HuH-7.5 (cell line): Measurements from ENCODE around the gene KCNJ18.
"Not testable (repeated sequence)": the region's sequence is repeated elsewhere in the genome, so short reads cannot be mapped to it uniquely, and the experiment has no call there.

Experiments
- DNase-seq: peaks from one replicate; pipeline ENCODE4 v3.0.0; 2011; ENCODE audit warnings: low spot score

KCNJ18 gene

GRCh38 chr17:21685061-21685795 is 7.1 kb upstream of the KCNJ18 start:
- DNase-seq, result not testable (repeated sequence)

- DNase-seq, result no peak
Measured at GRCh38 chr17:21686165-21687015, 5.9 kb upstream of the KCNJ18 start.

GRCh38 chr17:21687136-21687953 is 5.0 kb upstream of the KCNJ18 start:
- DNase-seq, result no peak

GRCh38 chr17:21688293-21688949 is 3.9 kb upstream of the KCNJ18 start:
- DNase-seq, result no peak

- no peak for DNase-seq
Measured at GRCh38 chr17:21689604-21690003, 2.7 kb upstream of the KCNJ18 start.

DNA sequence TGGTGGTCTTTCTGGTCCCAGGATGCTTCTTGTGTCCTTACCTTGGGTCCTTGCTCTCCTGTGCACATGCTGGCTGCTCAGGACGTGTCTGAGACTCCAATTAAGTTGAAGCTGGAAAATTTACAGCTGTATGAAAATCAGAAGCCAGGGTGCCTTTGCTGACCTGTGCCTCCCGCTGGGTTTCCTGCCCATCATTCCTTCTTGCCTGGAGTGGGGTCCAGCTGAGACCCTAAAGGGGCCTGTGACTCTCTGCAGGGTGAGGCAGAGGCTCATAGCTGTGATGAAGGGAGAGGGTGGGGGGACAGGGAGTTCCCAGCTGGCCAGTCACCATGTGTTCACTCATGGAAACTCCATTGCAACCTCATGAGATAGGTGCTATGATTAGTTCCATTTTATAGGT is 1.5 kb upstream of the KCNJ18 start:
- DNase-seq, result not testable (repeated sequence)

GRCh38 chr17:21691481-21691880 is 842 bp upstream of the KCNJ18 start:
- not testable (repeated sequence) for DNase-seq

DNA sequence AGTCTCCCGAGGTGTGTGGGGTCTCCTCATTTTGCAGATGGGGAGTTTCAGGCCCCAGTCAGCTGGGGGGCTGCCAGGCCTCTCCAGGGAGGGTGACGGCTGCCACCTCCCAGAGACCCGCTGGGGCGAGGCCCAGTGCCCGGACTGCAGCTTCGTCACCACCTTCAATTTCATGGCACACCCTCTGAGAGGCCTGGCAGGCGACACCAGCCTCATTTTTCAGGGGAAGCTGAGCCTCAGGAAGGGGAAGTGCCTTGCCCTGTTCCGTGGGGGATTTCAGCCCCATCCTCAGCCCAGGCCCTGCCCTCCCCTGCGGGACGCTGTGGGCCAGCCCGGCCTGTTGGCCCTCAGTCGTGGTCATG is 362 bp downstream of the KCNJ18 start:
- DNase-seq, result not testable (repeated sequence)

DNA sequence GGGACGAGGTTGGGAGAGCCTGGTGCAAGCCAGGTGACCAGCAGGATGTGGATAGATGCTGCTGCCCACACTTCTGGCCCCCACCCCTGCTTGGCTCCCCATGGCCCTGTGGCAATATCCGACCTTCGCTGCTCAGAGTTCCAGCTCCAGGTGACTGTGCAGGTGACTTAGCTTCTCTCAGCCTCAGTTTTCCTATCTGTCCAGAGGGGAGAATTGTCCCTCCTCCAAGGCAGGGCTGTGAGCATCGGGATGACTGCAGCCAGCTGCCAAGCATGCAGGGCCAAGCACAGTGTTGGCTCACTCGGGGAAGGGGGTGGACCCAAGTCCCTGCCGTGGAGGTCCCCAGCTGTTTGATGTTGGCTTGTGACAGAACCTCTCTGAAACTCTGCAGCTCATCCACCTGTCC is 1.1 kb downstream of the KCNJ18 start:
- not testable (repeated sequence) for DNase-seq

DNA sequence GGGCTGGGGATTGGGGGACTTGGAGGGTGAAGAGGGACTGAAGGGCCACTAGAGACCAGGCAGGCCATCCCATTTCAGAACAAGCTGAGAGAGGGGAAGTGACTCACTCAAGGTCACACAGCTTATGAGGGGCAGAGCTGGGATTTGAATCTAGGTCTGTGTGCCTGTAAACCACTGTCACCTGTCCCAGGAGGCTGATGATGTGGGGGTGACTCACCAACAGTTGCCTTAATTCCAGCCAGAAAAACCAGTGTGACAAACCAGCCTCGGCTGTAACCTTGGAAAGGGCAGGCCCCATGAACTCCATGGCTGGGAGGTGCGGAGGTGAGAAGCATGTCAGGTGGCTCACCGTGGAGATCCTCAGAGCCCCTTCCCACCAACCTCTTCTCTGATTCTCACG is 1.6 kb downstream of the KCNJ18 start:
- DNase-seq, result not testable (repeated sequence)

DNA sequence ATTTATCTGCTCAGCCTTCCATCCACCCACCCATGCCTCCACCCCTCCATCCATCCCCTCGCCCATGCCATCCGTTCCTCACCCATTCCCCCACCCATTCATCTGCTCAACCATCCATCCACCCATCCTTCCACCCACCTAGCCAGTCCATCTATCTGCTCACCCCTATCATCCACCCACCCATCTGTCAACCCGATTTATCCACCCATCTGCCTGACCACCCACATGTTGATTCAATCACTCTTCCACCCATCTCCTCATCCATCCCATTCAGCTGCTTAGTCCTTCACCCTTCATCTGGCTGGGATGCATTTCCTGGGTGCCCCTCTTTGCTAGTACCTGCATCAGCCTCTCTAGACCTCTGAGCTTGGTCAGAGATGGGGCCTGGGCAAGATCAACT is 3.9 kb downstream of the KCNJ18 start:
- not testable (repeated sequence) for DNase-seq

DNA sequence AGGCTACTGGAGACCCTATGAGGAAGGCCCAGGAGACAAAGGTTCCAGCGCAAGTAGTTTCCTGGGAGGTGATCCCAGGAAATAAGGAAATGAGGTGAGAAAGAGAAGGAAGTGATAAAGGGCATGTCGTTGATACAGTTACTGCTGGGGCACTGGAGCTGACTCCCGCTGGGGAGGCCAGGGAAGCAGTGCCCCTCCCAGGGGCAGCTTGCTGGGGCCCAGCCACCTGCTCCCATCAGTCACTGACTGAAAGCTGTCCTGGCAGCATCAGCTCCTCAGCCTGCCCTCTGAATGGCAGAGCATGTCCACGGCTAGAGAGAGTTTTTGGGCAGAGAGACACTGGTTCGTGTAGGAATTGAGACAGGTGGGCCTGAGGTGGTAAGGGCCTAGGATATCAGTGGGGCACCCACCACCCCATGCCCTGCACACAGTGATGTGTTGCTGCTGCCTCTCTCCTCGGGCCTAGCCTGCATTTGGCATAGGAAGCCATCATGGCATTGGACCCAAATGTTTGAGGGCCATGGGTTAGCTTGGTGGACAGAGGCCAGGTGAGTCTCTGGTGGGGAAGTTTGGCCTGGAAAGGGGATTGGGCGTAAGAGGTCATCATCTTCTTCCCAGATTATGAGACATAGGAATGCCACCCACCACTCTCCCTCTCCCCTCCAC is 4.7 kb downstream of the KCNJ18 start:
- not testable (repeated sequence) for DNase-seq

DNA sequence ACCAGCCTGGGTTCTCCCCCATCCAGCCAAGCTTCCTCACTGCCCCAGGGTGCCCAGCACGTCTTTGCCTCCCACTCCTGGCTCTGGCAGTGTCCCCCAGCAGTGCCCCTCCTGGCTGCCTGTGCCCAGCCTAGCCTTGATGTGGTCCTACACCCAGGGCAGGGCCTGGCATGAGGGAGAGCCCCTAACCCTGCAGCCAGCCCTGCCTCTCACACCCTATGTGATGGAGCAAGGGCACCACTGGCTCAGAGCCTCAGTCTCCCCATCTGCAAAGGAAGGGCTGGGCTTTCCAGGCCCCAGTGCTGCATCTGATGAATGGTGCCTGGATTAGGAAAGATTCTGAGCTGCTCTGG is 5.2 kb downstream of the KCNJ18 start:
- DNase-seq, result not testable (repeated sequence)

DNA sequence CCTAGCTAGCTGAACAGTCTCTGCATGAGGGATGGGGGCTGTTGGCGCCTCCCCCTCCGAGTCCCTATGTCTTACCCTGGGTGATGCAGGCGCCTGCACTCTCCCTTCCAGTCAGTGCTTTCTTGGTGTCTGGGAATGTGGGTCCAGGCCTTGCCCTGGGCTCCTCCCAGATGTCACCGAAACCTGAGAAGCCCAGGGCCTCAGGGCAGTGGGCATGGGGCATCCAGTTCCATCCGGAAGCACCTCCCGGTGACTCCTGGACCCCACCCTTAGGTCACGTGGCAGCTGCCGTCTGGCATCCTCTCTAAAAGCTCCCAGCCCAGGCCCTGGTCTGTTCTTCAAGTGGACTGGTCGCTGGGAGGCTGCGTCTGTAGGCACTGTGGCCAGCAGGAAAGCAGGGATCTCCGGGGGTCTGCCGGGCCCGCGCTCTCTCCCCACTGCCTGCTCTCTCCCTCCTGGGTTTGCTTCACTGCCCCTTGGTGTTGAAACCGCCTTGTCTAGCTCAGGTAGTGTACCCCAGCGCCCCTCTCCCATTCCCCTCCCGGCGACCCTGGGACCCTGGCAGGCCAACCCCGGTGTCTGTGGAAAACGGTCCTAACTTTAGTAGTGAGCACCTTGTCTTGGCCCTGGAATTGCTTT is 6.2 kb downstream of the KCNJ18 start:
- DNase-seq, result not testable (repeated sequence)

DNA sequence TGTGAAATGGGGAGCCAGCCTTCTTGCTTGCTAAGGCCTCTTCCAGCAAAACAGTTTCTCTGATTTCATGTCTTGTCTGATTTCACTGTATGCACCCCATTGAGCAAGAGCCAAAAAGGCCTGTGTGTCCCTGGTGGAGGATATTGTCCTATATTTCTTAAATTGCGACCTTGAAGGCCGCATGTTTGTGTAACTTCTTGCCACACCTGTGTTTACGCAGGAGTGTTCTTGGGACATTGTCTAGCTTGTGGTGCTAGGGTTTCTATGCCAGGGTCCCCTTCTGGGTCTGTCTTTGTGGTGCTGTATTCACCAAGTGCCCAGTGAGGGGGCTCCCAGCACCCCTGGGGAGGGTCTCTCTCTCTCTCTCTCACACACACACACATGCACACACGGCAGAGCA is 6.8 kb downstream of the KCNJ18 start:
- not testable (repeated sequence) for DNase-seq

DNA sequence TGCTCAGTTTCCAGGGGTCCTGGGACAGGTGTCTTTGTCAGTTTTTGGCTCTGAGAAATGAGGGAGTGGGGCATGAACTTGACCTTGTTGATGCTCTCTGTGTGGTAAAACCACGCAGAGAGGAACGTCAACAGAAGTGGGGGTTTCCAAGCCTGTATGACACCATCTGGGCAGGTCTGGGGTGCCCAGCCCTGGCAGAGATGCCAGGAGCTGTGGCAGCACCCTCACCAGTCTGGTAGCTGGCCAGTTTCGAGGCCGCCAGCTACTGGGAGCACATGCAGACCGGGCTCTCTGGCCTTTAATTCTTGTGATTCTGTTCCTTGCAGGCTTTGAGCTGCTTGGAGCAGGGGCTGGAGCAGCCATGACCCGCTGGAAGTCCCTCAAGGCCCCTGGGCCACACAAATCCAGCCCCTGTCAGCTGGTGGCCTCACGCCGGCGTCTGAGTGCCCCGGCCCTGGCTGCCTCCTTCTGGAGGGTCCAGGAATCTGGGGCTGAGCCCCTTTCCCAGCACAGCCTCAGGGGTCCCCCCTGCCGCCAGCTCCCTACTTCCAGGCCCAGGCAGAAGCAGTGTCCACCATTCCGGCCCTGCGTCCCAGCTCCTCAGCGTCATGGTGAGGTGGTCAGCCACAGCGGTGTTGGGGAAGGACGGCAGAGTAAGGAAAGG is 7.4 kb downstream of the KCNJ18 start:
- DNase-seq, result not testable (repeated sequence)

GRCh38 chr17:21701090-21701489 is 8.8 kb downstream of the KCNJ18 start:
- DNase-seq, result not testable (repeated sequence)

GRCh38 chr17:21702029-21702428 is 9.7 kb downstream of the KCNJ18 start:
- DNase-seq, result not testable (repeated sequence)

DNA sequence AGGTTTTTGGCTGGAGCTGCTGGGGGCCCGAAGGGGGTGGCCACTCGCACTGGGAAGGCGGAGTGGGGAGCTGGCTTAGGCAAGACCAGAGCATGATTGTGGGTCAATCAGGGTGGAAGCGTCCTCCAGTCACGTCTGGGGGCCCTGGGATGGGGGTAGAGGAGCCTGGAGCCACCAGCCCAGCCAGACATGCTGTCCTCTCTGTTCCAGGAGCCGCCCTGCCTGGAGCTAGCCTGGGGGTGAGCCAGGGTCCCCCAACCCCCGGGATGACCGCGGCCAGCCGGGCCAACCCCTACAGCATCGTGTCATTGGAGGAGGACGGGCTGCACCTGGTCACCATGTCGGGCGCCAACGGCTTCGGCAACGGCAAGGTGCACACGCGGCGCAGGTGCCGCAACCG is 10.2 kb downstream of the KCNJ18 start:
- DNase-seq, result not testable (repeated sequence)

GRCh38 chr17:21702940-21703640 is 10.8 kb downstream of the KCNJ18 start:
- DNase-seq, result not testable (repeated sequence)
